H9 (cell line): ENCODE data around the gene ACVR1. TPM values are rescaled to one million over a fixed set of nuclear protein-coding genes. Genes with fewer than 3 reads are reported as not detected.

Experiments
- DNase-seq: peaks from one replicate; pipeline ENCODE4 v3.0.0-alpha.2; 2017
- H2AFZ ChIP-seq: one replicate; pipeline ENCODE4 v1.6.1; 2013; ENCODE audit warnings: mild to moderate bottlenecking, low read length, control low read depth, moderate library complexity
- H2AK5ac ChIP-seq: 2 replicates; pipeline ENCODE4 v1.6.1; 2013; ENCODE audit warnings: low read length, control low read depth, mixed read lengths; ENCODE audit not compliant: insufficient read length
- H2BK120ac ChIP-seq: one replicate; pipeline ENCODE4 v1.6.1; 2013; ENCODE audit warnings: low read depth, mild to moderate bottlenecking, low read length, control low read depth, inconsistent platforms; ENCODE audit not compliant: poor library complexity, severe bottlenecking
- H2BK12ac ChIP-seq: 2 replicates; pipeline ENCODE4 v1.6.1; 2013; ENCODE audit warnings: low read length, control low read depth, mixed read lengths, low read depth; ENCODE audit not compliant: insufficient read length
- H2BK15ac ChIP-seq: 2 replicates; pipeline ENCODE4 v1.6.1; 2013; ENCODE audit warnings: low read depth, low read length, control low read depth
- H2BK20ac ChIP-seq: one replicate; pipeline ENCODE4 v1.6.1; 2013; ENCODE audit warnings: low read depth, mild to moderate bottlenecking, low read length, control low read depth, inconsistent platforms; ENCODE audit not compliant: poor library complexity, severe bottlenecking
- H2BK5ac ChIP-seq: 2 replicates; pipeline ENCODE4 v1.6.1; 2013; ENCODE audit warnings: low read length, control low read depth, mixed read lengths; ENCODE audit not compliant: insufficient read length
- H3K14ac ChIP-seq: 2 replicates; pipeline ENCODE4 v1.6.1; 2013; ENCODE audit warnings: low read length, control low read depth; ENCODE audit not compliant: insufficient read depth
- H3K18ac ChIP-seq: 2 replicates; pipeline ENCODE4 v1.6.1; 2013; ENCODE audit warnings: low read depth, mild to moderate bottlenecking, mixed read lengths, low read length, control low read depth; ENCODE audit not compliant: insufficient read length
- H3K23ac ChIP-seq: 2 replicates; pipeline ENCODE4 v1.6.1; 2013; ENCODE audit warnings: low read length, control low read depth, mixed read lengths, low read depth; ENCODE audit not compliant: insufficient read length
- H3K23me2 ChIP-seq: 2 replicates; pipeline ENCODE4 v1.6.1; 2013; ENCODE audit warnings: low read depth, mild to moderate bottlenecking, mixed read lengths, low read length, control low read depth; ENCODE audit not compliant: insufficient read length, poor library complexity, severe bottlenecking
- H3K27ac ChIP-seq: 2 replicates; pipeline ENCODE4 v1.5.1; 2013; ENCODE audit warnings: low read length, control low read depth, mixed read lengths, low read depth; ENCODE audit not compliant: insufficient read length
- H3K27me3 ChIP-seq: 2 replicates; pipeline ENCODE4 v1.6.1; 2013; ENCODE audit warnings: low read length, control low read depth, inconsistent platforms; ENCODE audit not compliant: insufficient read depth
- H3K4ac ChIP-seq: 2 replicates; pipeline ENCODE4 v1.6.1; 2013; ENCODE audit warnings: low read depth, mild to moderate bottlenecking, control low read depth, inconsistent platforms, low read length, moderate library complexity
- H3K4me1 ChIP-seq: 2 replicates; pipeline ENCODE4 v1.6.1; 2013; ENCODE audit warnings: low read length, control low read depth, inconsistent platforms; ENCODE audit not compliant: insufficient read depth
- H3K4me2 ChIP-seq: 2 replicates; pipeline ENCODE4 v1.6.1; 2013; ENCODE audit warnings: low read length, control low read depth, mixed read lengths; ENCODE audit not compliant: insufficient read length, insufficient read depth
- H3K56ac ChIP-seq: 2 replicates; pipeline ENCODE4 v1.6.1; 2013; ENCODE audit warnings: low read depth, mild to moderate bottlenecking, mixed read lengths, low read length, control low read depth; ENCODE audit not compliant: insufficient read length
- H3K79me1 ChIP-seq: 2 replicates; pipeline ENCODE4 v1.6.1; 2013; ENCODE audit warnings: low read depth, mild to moderate bottlenecking, moderate library complexity, low read length, control low read depth, inconsistent platforms; ENCODE audit not compliant: insufficient read depth, poor library complexity, severe bottlenecking
- H3K79me2 ChIP-seq: 2 replicates; pipeline ENCODE4 v1.6.1; 2013; ENCODE audit warnings: low read length, control low read depth, inconsistent platforms; ENCODE audit not compliant: insufficient read depth
- H3K9ac ChIP-seq: 2 replicates; pipeline ENCODE4 v1.6.1; 2013; ENCODE audit warnings: low read length, control low read depth, mixed read lengths; ENCODE audit not compliant: insufficient read length; ENCODE audit errors: extremely low read depth
- H3K9me3 ChIP-seq: one replicate; pipeline ENCODE4 v1.6.1; 2013; ENCODE audit warnings: low read depth, low read length, inconsistent platforms; ENCODE audit not compliant: control insufficient read depth
- H3T11ph ChIP-seq: one replicate; pipeline ENCODE4 v1.6.1; 2013; ENCODE audit warnings: mild to moderate bottlenecking, low read length, control low read depth, inconsistent platforms
- H4K20me1 ChIP-seq: one replicate; pipeline ENCODE4 v1.6.1; 2013; ENCODE audit not compliant: control insufficient read depth, insufficient read length, insufficient read depth
- H4K5ac ChIP-seq: 2 replicates; pipeline ENCODE4 v1.6.1; 2013; ENCODE audit warnings: low read depth, mild to moderate bottlenecking, mixed read lengths, low read length, control low read depth; ENCODE audit not compliant: insufficient read length
- H4K8ac ChIP-seq: replicated peaks from 2 replicates; pipeline ENCODE4 v1.6.1; 2013; ENCODE audit warnings: low read length, control low read depth, mixed read lengths, low read depth; ENCODE audit not compliant: insufficient read length
- H4K91ac ChIP-seq: 2 replicates; pipeline ENCODE4 v1.6.1; 2013; ENCODE audit warnings: low read depth, mild to moderate bottlenecking, moderate library complexity, mixed read lengths, low read length, control low read depth; ENCODE audit not compliant: insufficient read length
- H3K27ac Mint-ChIP-seq, 3 experiments: 2 replicates in 2 of 3; 3 replicates in 1 of 3; pipeline ENCODE4 v1.8.0; 2020 to 2021; ENCODE audit warnings: mixed read lengths in 3 of 3, mild to moderate bottlenecking in 1 of 3, moderate library complexity in 1 of 3
- H3K27me3 Mint-ChIP-seq: 2 replicates; pipeline ENCODE4 v1.8.0; 2021; ENCODE audit warnings: low read depth, mild to moderate bottlenecking, moderate library complexity, mixed read lengths
- H3K36me3 Mint-ChIP-seq, 3 experiments: 2 replicates in 2 of 3; 3 replicates in 1 of 3; pipeline ENCODE4 v1.8.0; 2020 to 2021; ENCODE audit warnings: low read depth in 3 of 3, mixed read lengths in 3 of 3; ENCODE audit not compliant: insufficient read depth in 1 of 3
- H3K4me1 Mint-ChIP-seq, 2 experiments: 2 replicates each; pipeline ENCODE4 v1.8.0; 2020; ENCODE audit warnings: mixed read lengths in 2 of 2
- H3K4me3 Mint-ChIP-seq, 2 experiments: 2 replicates in 1 of 2; 3 replicates in 1 of 2; pipeline ENCODE4 v1.8.0; 2020 to 2021; ENCODE audit warnings: mild to moderate bottlenecking in 2 of 2, mixed read lengths in 2 of 2, moderate library complexity in 1 of 2
- H3K9me3 Mint-ChIP-seq, 2 experiments: 2 replicates in 1 of 2; 3 replicates in 1 of 2; pipeline ENCODE4 v1.8.0; 2020; ENCODE audit warnings: mild to moderate bottlenecking in 2 of 2, mixed read lengths in 2 of 2, moderate library complexity in 1 of 2
- WGBS: extraction: QIAGEN DNeasy Blood & Tissue Kit; methylation state at CpG from one replicate; pipeline ENCODE4 v1.1.7; 2013; ENCODE audit warnings: missing lambda C conversion rate, low lambda C conversion rate, mixed read lengths; ENCODE audit not compliant: insufficient read length; ENCODE audit errors: extremely low coverage; 5-methylcytosine and 5-hydroxymethylcytosine counted together
- total RNA-seq: library from RNA; stranded (reverse); gene quantifications from 2 replicates; pipeline ENCODE4 v1.2.1, GENCODE V29; 2021
- TF ChIP-seq, protein P1 (sequence below): fragments of 200-600 bp; sonication (generic); conservative IDR thresholded peaks from 3 replicates; pipeline ENCODE4 v1.8.0; 2021; ENCODE audit warnings: antibody characterized with exemption, mild to moderate bottlenecking

ACVR1 gene
- total RNA-seq, 1 experiment from 2014 or later = 21.2 TPM

DNA sequence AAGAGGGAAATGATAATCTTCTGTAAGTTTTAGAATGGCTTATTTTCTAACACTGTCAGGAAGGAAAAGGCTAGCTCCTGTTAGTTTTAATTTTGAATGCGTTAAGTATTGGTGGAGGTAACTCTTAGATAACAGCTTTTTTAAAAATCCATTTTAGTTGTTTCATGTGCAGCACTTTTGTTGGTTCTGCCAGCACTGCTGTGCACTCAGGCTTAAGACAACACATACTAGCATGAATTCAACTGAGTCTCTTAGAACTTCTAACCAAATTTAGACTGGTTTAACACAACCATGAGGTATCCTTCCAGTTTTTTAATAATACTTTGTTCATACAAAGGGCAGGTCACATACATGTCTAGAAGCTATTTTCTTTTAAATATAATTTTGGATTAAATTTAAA is 42.4 kb downstream of the ACVR1 start:
- Histone ChIP-seq H3K79me1 (no peaks in the 10 kb centered on the region), H3K23me2 (no peaks in the 10 kb centered on the region), H2AFZ (no peak overlapping the region), H3K4me1 (peaks cover 24% of the 10 kb centered on the region), H3K9ac (no peak overlapping the region), H4K20me1 (no peaks in the 10 kb centered on the region), H3K4ac (no peak overlapping the region), H4K5ac (no peak overlapping the region), H3K4me2 (no peak overlapping the region), H2BK15ac (no peak overlapping the region), H3K56ac (no peak overlapping the region), H2BK5ac (no peak overlapping the region), H2BK20ac (no peak overlapping the region), H3K23ac (no peak overlapping the region), H2BK120ac (no peak overlapping the region), H3K27ac (no peak overlapping the region), H2AK5ac (no peak overlapping the region), H4K91ac (no peak overlapping the region), H3K9me3 (no peaks in the 10 kb centered on the region), H4K8ac (no peak overlapping the region), H3K79me2 (no peaks in the 10 kb centered on the region; the same call in 1 of the 2 replicates), H3K14ac (no peak overlapping the region), H3K27me3 (no peaks in the 10 kb centered on the region), H3T11ph (no peak overlapping the region), H3K18ac (no peak overlapping the region), H2BK12ac (no peak overlapping the region)
- Mint-ChIP-seq H3K27ac (no peak overlapping the region), H3K27me3 (no peaks in the 10 kb centered on the region), H3K36me3 (no peaks in the 10 kb centered on the region), H3K4me3 (no peak overlapping the region), H3K4me1 (peaks cover 62% of the 10 kb centered on the region in 2 experiments), H3K9me3 (no peaks in the 10 kb centered on the region)
- WGBS = no CpG with 5 or more reads among the region's 1 CpG
- TF ChIP-seq, protein P1, sequence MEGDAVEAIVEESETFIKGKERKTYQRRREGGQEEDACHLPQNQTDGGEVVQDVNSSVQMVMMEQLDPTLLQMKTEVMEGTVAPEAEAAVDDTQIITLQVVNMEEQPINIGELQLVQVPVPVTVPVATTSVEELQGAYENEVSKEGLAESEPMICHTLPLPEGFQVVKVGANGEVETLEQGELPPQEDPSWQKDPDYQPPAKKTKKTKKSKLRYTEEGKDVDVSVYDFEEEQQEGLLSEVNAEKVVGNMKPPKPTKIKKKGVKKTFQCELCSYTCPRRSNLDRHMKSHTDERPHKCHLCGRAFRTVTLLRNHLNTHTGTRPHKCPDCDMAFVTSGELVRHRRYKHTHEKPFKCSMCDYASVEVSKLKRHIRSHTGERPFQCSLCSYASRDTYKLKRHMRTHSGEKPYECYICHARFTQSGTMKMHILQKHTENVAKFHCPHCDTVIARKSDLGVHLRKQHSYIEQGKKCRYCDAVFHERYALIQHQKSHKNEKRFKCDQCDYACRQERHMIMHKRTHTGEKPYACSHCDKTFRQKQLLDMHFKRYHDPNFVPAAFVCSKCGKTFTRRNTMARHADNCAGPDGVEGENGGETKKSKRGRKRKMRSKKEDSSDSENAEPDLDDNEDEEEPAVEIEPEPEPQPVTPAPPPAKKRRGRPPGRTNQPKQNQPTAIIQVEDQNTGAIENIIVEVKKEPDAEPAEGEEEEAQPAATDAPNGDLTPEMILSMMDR = no peak
- no peak for DNase-seq
